Skeletal muscle satellite cell (primary cell): ENCODE results near the gene POLG.

Experiments used
- H3K27me3 ChIP-seq: 2 replicates; pipeline ENCODE4 v1.7.0; 2013; ENCODE audit warnings: low read length; ENCODE audit not compliant: control insufficient read depth, insufficient read depth
- H3K36me3 ChIP-seq: 2 replicates; pipeline ENCODE4 v1.7.0; 2013; ENCODE audit warnings: mild to moderate bottlenecking, control low read depth, low read length; ENCODE audit not compliant: insufficient read depth
- H3K4me1 ChIP-seq: 2 replicates; pipeline ENCODE4 v1.7.0; 2013; ENCODE audit warnings: low read length; ENCODE audit not compliant: control insufficient read depth, insufficient read depth
- H3K4me2 ChIP-seq: 2 replicates; pipeline ENCODE4 v1.7.0; 2013; ENCODE audit warnings: mild to moderate bottlenecking, low read length
- H3K4me3 ChIP-seq: 2 replicates; pipeline ENCODE4 v1.7.0; 2013; ENCODE audit warnings: low read length
- H3K9ac ChIP-seq: 2 replicates; pipeline ENCODE4 v1.7.0; 2013; ENCODE audit warnings: mild to moderate bottlenecking, low read depth, low read length, moderate library complexity
- H3K9me3 ChIP-seq: replicated peaks from 2 replicates; pipeline ENCODE4 v1.7.0; 2013; ENCODE audit warnings: mild to moderate bottlenecking, control low read depth, low read length

POLG gene

GRCh38 chr15:89328398-89329254, 6.0 kb downstream of the POLG start:
- Histone ChIP-seq H3K9ac (no peak overlapping the region), H3K4me1 (peaks cover 38% of the 10 kb centered on the region), H3K9me3 (no peaks in the 10 kb centered on the region), H3K4me3 (no peak overlapping the region), H3K4me2 (no peak overlapping the region), H3K36me3 (peaks cover 98% of the 10 kb centered on the region), H3K27me3 (no peaks in the 10 kb centered on the region)

- Histone ChIP-seq H3K27me3 (no peaks in the 10 kb centered on the region), H3K36me3 (peaks cover 100% of the 10 kb centered on the region), H3K9ac (no peak overlapping the region)
These were observed 7.5 kb downstream of the POLG start for GRCh38 chr15:89327113-89327512.

GRCh38 chr15:89326316-89326715, 8.3 kb downstream of the POLG start:
- H3K4me2 ChIP-seq, result no peak overlapping the region
- H3K27me3 ChIP-seq, result no peaks in the 10 kb centered on the region

More at GRCh38 chr15:89327113-89327512, 7.5 kb downstream of the POLG start:
- Histone ChIP-seq H3K9me3 (no peaks in the 10 kb centered on the region), H3K4me3 (no peak overlapping the region), H3K4me2 (no peak overlapping the region), H3K4me1 (peaks cover 25% of the 10 kb centered on the region)

GRCh38 chr15:89325039-89325803, 9.4 kb downstream of the POLG start:
- H3K36me3 ChIP-seq, result peaks cover 100% of the 10 kb centered on the region
- H3K4me1 ChIP-seq, result peaks cover 6% of the 10 kb centered on the region
- no peak overlapping the region for H3K4me3 ChIP-seq
- no peaks in the 10 kb centered on the region for H3K9me3 ChIP-seq
- H3K4me2 ChIP-seq, result no peak overlapping the region
- no peaks in the 10 kb centered on the region for H3K27me3 ChIP-seq
- no peak overlapping the region for H3K9ac ChIP-seq

More at GRCh38 chr15:89326316-89326715, 8.3 kb downstream of the POLG start:
- H3K9ac ChIP-seq, result no peak overlapping the region
- no peaks in the 10 kb centered on the region for H3K9me3 ChIP-seq
- H3K4me3 ChIP-seq, result no peak overlapping the region
- peaks cover 17% of the 10 kb centered on the region for H3K4me1 ChIP-seq
- H3K36me3 ChIP-seq, result peaks cover 100% of the 10 kb centered on the region

- no peaks in the 10 kb centered on the region for H3K27me3 ChIP-seq
- H3K4me1 ChIP-seq, result no peaks in the 10 kb centered on the region
- peaks cover 100% of the 10 kb centered on the region for H3K36me3 ChIP-seq
- no peak overlapping the region for H3K4me3 ChIP-seq
- no peak overlapping the region for H3K4me2 ChIP-seq
- H3K9ac ChIP-seq, result no peak overlapping the region
- no peaks in the 10 kb centered on the region for H3K9me3 ChIP-seq
These were observed 10.8 kb downstream of the POLG start for GRCh38 chr15:89323825-89324224.

- Histone ChIP-seq H3K9ac (no peak overlapping the region), H3K36me3 (peaks cover 100% of the 10 kb centered on the region), H3K4me1 (no peaks in the 10 kb centered on the region), H3K4me2 (no peak overlapping the region), H3K9me3 (no peaks in the 10 kb centered on the region), H3K27me3 (no peaks in the 10 kb centered on the region), H3K4me3 (no peak overlapping the region)
These were observed 11.8 kb downstream of the POLG start for GRCh38 chr15:89322822-89323221.

- Histone ChIP-seq H3K9ac (no peak overlapping the region), H3K4me3 (no peak overlapping the region), H3K36me3 (peaks cover 100% of the 10 kb centered on the region)
These were observed 12.9 kb downstream of the POLG start for GRCh38 chr15:89321521-89322410.

GRCh38 chr15:89320200-89320599, 14.4 kb downstream of the POLG start:
- Histone ChIP-seq H3K9ac (no peak overlapping the region), H3K4me3 (no peak overlapping the region), H3K4me2 (no peak overlapping the region), H3K4me1 (no peaks in the 10 kb centered on the region), H3K27me3 (no peaks in the 10 kb centered on the region), H3K9me3 (no peaks in the 10 kb centered on the region), H3K36me3 (peaks cover 100% of the 10 kb centered on the region)

More at GRCh38 chr15:89321521-89322410, 12.9 kb downstream of the POLG start:
- Histone ChIP-seq H3K4me2 (no peak overlapping the region), H3K27me3 (no peaks in the 10 kb centered on the region), H3K4me1 (no peaks in the 10 kb centered on the region), H3K9me3 (no peaks in the 10 kb centered on the region)

- Histone ChIP-seq H3K4me2 (no peak overlapping the region), H3K4me3 (no peak overlapping the region), H3K36me3 (peaks cover 99% of the 10 kb centered on the region), H3K9me3 (no peaks in the 10 kb centered on the region), H3K27me3 (no peaks in the 10 kb centered on the region), H3K9ac (no peak overlapping the region), H3K4me1 (no peaks in the 10 kb centered on the region)
These were observed 14.9 kb downstream of the POLG start for GRCh38 chr15:89319678-89320077.

- no peak overlapping the region for H3K4me2 ChIP-seq
- H3K9ac ChIP-seq, result no peak overlapping the region
- no peaks in the 10 kb centered on the region for H3K27me3 ChIP-seq
- H3K4me1 ChIP-seq, result no peaks in the 10 kb centered on the region
- no peak overlapping the region for H3K4me3 ChIP-seq
- no peaks in the 10 kb centered on the region for H3K9me3 ChIP-seq
- peaks cover 94% of the 10 kb centered on the region for H3K36me3 ChIP-seq
These were observed 17.4 kb downstream of the POLG start for GRCh38 chr15:89317186-89317720.

GRCh38 chr15:89316504-89316903, 18.1 kb downstream of the POLG start:
- no peak overlapping the region for H3K4me3 ChIP-seq
- no peak overlapping the region for H3K4me2 ChIP-seq
- no peaks in the 10 kb centered on the region for H3K27me3 ChIP-seq
- H3K36me3 ChIP-seq, result peaks cover 87% of the 10 kb centered on the region
- H3K4me1 ChIP-seq, result no peaks in the 10 kb centered on the region
- H3K9ac ChIP-seq, result no peak overlapping the region
- no peaks in the 10 kb centered on the region for H3K9me3 ChIP-seq
